GM21447 (cell line): Measurements from ENCODE around the gene MCRS1.

Source experiments
- ATAC-seq: cut with Tn5 transposase; IDR thresholded peaks from one replicate; pipeline ENCODE4 v1.9.1; 2021; ENCODE audit not compliant: unreplicated experiment

The MCRS1 gene

GRCh38 chr12:49583366-49584094 lies 15.6 kb upstream of the MCRS1 start:
- no peak for ATAC-seq

GRCh38 chr12:49582850-49583249 lies 14.9 kb upstream of the MCRS1 start:
- ATAC-seq: no peak

- ATAC-seq: no peak
Measured at GRCh38 chr12:49582201-49582600, 14.3 kb upstream of the MCRS1 start.

- ATAC-seq: no peak
Measured at GRCh38 chr12:49580572-49581535, 12.9 kb upstream of the MCRS1 start.

- no peak for ATAC-seq
Measured at GRCh38 chr12:49578471-49579112, 10.7 kb upstream of the MCRS1 start.

- no peak for ATAC-seq
Measured at GRCh38 chr12:49577589-49578315, 9.8 kb upstream of the MCRS1 start.

GRCh38 chr12:49568442-49569162 lies 660 bp upstream of the MCRS1 start:
- peak; percentile 37 for ATAC-seq

GRCh38 chr12:49567302-49567610 lies 686 bp downstream of the MCRS1 start:
- ATAC-seq: peak; percentile 7

- ATAC-seq: no peak
Measured at GRCh38 chr12:49566361-49566760, 1.6 kb downstream of the MCRS1 start.

GRCh38 chr12:49565406-49566265 lies 2.3 kb downstream of the MCRS1 start:
- ATAC-seq: no peak

- ATAC-seq: no peak
Measured at GRCh38 chr12:49564686-49565405, 3.1 kb downstream of the MCRS1 start.

- no peak for ATAC-seq
Measured at GRCh38 chr12:49563951-49564685, 3.8 kb downstream of the MCRS1 start.

- ATAC-seq: no peak
Measured at GRCh38 chr12:49562831-49563230, 5.1 kb downstream of the MCRS1 start.

GRCh38 chr12:49562233-49562632 lies 5.7 kb downstream of the MCRS1 start:
- ATAC-seq: no peak

- no peak for ATAC-seq
Measured at GRCh38 chr12:49560695-49561094, 7.2 kb downstream of the MCRS1 start.

GRCh38 chr12:49559011-49559675 lies 8.8 kb downstream of the MCRS1 start:
- ATAC-seq: no peak

GRCh38 chr12:49558526-49558925 lies 9.4 kb downstream of the MCRS1 start:
- ATAC-seq: no peak

GRCh38 chr12:49557917-49558215 lies 10.1 kb downstream of the MCRS1 start:
- no peak for ATAC-seq
